ENCODE data around the gene IP6K3.

Gene IP6K3

DNA sequence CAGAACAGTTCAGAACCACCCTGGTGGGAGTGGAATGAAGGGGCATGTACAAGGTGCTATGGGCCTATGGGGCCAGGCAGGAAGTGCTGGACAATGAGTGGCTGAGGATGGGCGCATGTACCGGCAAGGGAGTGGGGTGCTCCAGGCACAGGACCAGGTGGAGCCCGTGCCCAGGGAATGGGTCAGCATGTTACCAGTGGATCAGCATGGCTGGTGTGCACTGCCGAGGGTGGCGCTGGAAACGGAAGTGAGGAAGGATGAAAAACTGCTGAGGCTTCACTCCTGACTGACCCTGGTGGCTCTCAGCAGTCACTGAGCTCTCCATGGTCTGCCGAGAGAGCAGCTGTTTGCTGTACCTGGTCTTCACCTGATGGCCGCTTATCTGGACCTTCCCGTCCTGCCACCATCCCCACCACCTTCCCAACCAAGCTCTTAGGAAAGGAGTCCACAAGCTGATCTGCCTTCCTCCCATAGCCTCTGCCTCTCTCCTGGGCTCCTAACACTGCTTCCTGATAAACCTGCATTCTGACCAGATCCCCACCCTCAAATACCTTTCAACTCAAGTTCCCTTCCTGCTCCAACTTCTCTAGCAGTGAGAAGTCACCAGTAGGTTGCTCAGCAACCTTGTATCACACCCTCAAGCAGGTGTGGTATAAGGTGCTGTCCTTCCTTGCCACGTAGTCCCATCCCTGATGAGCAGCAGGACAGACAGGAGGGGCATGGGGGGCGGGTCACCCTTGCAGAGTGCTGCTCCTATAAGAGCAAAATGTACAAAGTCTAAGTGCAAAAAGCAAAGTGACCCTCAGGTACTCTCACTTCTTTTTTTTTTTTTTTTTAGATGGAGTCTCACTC, 42.3 kb downstream of the IP6K3 start:
- no peak for DNase-seq (ENCODE audit: low spot score)

DNA sequence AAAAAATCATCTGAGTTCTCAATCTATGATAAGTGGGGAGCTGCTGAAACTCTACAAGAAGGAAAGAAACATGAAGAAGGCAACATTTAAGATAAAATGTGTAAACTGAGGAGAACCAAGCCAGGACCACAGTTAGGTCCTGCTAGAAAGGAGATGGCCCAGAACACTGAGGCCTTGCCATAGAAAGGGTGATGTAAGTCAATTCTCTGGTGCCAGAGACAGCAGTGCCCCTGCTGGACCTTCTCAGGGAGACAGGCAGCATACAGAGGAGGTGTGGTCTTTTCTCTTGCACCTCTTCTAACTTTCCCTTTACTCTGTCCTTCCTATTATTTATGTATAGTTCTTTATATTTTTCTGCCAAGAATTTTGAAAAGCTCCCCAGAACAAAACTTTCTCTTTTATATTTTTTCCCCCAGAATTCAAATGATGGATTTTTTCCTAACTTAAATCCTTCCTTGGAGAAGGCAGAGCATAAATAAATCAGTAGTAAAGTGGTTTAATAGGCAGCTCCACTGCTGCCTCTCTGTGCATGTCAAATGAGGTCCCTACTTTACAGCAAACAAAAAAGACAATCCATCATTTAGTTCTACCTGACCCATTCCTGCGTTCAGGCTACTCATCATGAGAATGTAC, 44.2 kb downstream of the IP6K3 start:
- peak; percentile 60 for DNase-seq (ENCODE audit: low spot score)

- peak; percentile 60 for DNase-seq (ENCODE audit: low spot score)
These were observed 46.2 kb downstream of the IP6K3 start for GRCh38 chr6:33700391-33701050.

GRCh38 chr6:33699739-33700138, 47.0 kb downstream of the IP6K3 start:
- DNase-seq (ENCODE audit: low spot score), result no peak

DNA sequence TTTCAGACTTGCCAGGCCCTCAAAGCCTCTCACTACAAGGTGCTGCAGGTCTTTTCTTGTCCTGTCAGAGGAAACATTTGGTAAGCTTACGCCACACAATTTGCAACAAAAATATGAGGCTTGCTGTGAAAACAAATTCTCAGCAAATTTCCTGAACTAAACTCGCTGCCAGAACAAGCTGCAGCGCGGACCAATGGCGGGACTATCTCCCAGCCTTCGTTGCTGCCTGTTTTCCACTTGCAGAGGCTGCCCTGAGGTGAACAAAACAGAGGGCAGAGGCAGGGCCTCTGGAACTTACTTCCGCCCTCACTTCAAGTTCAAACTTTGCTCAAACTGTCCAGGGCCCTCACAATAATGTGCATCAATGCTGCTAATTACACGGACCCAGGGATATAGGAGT, 47.6 kb downstream of the IP6K3 start:
- no peak for DNase-seq (ENCODE audit: low spot score)

GRCh38 chr6:33698494-33698893, 48.2 kb downstream of the IP6K3 start:
- no peak for DNase-seq (ENCODE audit: low spot score)

GRCh38 chr6:33697845-33698244, 48.9 kb downstream of the IP6K3 start:
- DNase-seq (ENCODE audit: low spot score), result no peak

GRCh38 chr6:33696548-33697518, 49.9 kb downstream of the IP6K3 start:
- no peak for DNase-seq (ENCODE audit: low spot score)

GRCh38 chr6:33696076-33696475, 50.6 kb downstream of the IP6K3 start:
- no peak for DNase-seq (ENCODE audit: low spot score)

DNA sequence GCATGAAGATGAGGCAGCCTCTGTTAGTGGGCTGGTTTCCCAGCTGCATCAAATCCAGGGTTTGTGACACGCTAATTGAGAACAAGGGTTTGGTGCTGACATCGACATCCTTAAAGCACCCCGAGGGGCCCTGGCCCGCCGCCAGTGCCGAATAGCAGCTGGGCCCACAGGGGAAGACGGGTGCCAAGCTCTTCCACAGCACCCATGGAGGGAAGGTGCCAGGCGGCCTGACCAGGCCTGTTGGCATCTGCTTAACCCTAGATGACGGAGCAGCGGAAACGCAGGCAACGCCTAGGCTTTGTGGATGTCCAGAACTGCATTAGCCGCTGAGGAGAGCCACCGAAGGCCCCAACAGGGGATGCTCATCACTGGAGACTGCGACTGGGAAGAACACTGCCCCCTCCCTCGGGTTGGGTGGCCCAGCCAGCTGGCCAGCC, 51.2 kb downstream of the IP6K3 start:
- DNase-seq (ENCODE audit: low spot score), result no peak

- DNase-seq (ENCODE audit: low spot score), result no peak
These were observed 51.7 kb downstream of the IP6K3 start for GRCh38 chr6:33694977-33695376.

GRCh38 chr6:33694401-33694931, 52.2 kb downstream of the IP6K3 start:
- DNase-seq (ENCODE audit: low spot score), result no peak

GRCh38 chr6:33693186-33694105, 53.3 kb downstream of the IP6K3 start:
- DNase-seq (ENCODE audit: low spot score), result no peak

DNA sequence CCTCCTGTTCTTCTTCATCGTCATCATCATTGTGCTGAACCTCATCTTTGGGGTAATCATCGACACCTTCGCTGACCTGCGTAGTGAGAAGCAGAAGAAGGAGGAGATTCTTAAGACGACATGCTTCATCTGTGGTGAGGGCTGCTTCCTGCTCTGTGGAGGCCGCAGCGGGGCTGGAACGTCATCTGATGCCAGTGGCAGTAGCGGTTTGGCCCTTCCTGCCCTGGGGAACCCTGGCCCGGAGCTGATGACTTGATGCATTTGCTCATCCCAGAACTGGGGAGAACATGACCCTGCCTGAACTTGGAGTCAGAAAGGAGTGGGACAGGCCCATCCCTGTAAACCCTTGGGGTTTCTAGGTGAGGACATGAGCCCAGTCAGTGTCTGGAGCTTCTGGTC, 53.9 kb downstream of the IP6K3 start:
- DNase-seq (ENCODE audit: low spot score), result no peak

- no peak for DNase-seq (ENCODE audit: low spot score)
These were observed 54.5 kb downstream of the IP6K3 start for GRCh38 chr6:33692078-33692759.

DNA sequence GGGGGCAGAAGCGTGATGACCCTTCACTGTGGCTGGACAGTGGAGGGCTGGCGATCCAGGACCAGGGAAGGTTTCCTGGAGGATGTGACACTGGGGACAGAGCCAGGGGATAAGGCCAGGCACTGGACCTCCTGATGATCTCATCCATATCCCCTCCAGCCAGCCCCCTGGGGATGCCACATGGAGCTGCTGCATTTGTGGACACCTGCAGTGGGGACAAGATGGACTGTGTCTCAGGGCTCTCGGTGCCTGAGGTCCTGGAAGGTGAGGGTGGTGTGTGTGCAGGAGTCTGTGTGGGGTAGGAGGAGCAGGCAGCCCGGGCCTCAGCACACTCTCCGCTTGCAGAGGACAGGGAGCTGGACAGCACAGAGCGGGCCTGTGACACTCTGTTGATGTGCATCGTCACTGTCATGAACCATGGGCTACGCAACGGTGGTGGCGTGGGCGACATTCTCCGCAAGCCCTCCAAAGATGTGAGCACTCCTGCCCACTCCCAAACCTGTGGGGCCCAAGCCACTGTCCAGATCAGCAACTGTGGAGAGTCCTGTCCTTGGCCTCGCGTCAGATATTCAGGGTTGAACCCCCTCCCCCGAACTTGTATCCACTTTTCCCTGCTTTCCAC, 55.1 kb downstream of the IP6K3 start:
- DNase-seq (ENCODE audit: low spot score), result no peak

DNA sequence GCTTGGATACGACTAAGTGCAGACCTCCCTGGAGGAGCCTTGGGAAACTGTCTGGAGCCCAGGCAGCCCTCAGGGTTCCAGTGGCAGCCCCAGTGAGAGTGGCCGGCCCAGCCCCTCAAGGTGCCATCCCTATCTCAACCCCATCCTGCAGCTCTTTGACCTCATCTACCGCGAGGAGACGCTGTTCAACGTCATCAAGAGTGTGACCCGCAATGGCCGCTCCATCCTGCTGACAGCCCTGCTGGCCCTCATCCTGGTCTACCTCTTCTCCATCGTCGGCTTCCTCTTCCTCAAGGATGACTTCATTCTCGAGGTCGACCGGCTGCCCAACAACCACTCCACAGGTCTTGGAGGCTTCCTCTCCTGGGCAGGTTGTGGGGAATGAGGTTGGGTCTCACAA, 55.9 kb downstream of the IP6K3 start:
- DNase-seq (ENCODE audit: low spot score), result no peak

- DNase-seq (ENCODE audit: low spot score), result no peak
These were observed 56.8 kb downstream of the IP6K3 start for GRCh38 chr6:33689879-33690278.

DNA sequence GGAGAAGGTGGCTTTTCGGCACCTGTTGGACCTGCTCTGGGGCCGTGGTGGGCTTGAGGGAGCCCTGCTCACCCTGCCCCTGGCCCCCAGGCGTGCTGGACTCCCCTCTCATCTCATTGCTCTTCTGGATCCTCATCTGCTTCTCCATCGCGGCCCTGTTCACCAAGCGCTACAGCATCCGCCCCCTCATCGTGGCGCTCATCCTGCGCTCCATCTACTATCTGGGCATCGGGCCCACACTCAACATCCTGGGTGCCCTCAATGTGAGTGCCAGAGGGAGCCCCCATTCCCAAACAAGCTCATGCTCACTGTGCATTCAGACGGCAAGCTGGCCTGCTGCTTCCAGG, 57.6 kb downstream of the IP6K3 start:
- no peak for DNase-seq (ENCODE audit: low spot score)

All from HuH-7 (cell line).